ENCODE measurements around the gene AP1G1. TPM values are rescaled to one million over a fixed set of nuclear protein-coding genes. Genes with fewer than 3 reads are reported as not detected.

The AP1G1 gene
- total and polyA plus RNA-seq, 2 of the 4 experiments (the other 2 are of a cell fraction), result 48.3 to 86.7 TPM

DNA sequence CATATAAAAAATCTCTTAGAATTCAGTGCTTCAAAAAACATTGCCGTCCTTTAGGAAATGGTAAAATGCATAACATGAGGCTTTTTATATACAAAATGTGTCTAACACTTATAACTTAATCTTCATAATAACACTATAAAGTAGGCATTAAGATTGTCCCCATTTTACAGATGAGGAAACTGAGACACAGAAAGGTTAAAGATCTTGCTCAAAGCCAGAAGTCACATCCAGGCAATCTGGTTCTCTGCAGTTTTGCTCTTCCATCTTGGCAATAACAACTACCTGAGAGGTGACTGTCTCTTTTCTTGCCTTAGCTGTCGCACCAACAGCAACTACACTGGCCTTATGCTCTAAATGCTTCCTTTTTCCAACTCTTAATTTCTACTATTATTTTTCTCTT, 24.5 kb downstream of the AP1G1 start:
- Histone ChIP-seq H4K5ac (ENCODE audit: low read depth, low read length) (no peak overlapping the region), H3K9me3 (ENCODE audit: control insufficient read depth, insufficient read depth, low read length) (no peaks in the 10 kb centered on the region), H3K27me3 (ENCODE audit: control insufficient read depth, insufficient read depth, low read length) (no peaks in the 10 kb centered on the region), H3K4me3 (ENCODE audit: insufficient read depth, low read depth, low read length) (no peak overlapping the region), H2BK15ac (ENCODE audit: low read depth, low read length) (no peak overlapping the region), H4K20me1 (ENCODE audit: insufficient read depth, low read length) (peaks cover 52% of the 10 kb centered on the region), H3K9ac (ENCODE audit: low read depth, low read length) (no peak overlapping the region), H3K79me1 (ENCODE audit: low read depth in 1 of 2, low read length in 2 of 2) (peaks cover 12 to 61% of the 10 kb centered on the region in 2 experiments), H3K56ac (ENCODE audit: extremely low read depth, insufficient read depth, low read length) (no peak overlapping the region), H3K27ac (ENCODE audit: insufficient read depth, low read length) (no peak overlapping the region), H2AK5ac (ENCODE audit: low read depth, low read length) (no peak overlapping the region), H4K91ac (ENCODE audit: insufficient read depth, low read depth, low read length) (no peak overlapping the region), H3K23ac (ENCODE audit: low read depth, low read length) (no peak overlapping the region), H2BK20ac (ENCODE audit: low read depth, low read length) (no peak overlapping the region), H2BK120ac (ENCODE audit: low read depth, low read length) (no peak overlapping the region), H3K18ac (ENCODE audit: low read depth, low read length) (no peak overlapping the region), H3K9me1 (ENCODE audit: insufficient read depth, low read length) (peaks cover 1% of the 10 kb centered on the region; the same call in 1 of the 2 replicates), H3K4me2 (ENCODE audit: low read depth, low read length) (no peak overlapping the region), H3K4me1 (ENCODE audit: control insufficient read depth, insufficient read depth, low read length) (peaks cover 3% of the 10 kb centered on the region; the same call in 1 of the 2 replicates), H4K8ac (ENCODE audit: low read depth in 2 of 2, low read length in 2 of 2) (no peak overlapping the region), H2AK9ac (replicated peaks; ENCODE audit: low read depth, low read length, poor library complexity) (no peak overlapping the region), H3K14ac (replicated peaks; ENCODE audit: low read depth, low read length) (no peak overlapping the region), H2AFZ (replicated peaks; ENCODE audit: low read length, poor library complexity) (no peak overlapping the region), H3K36me3 (ENCODE audit: control insufficient read depth, insufficient read depth, low read length) (peaks cover 19% of the 10 kb centered on the region), H2BK5ac (ENCODE audit: low read depth, low read length, poor library complexity, severe bottlenecking) (no peak overlapping the region), H3K4ac (ENCODE audit: low read depth, low read length) (no peak overlapping the region)
- no TSS peak for BruUV-seq (replicated peaks)
- DNase-seq (no peak), ATAC-seq (ENCODE audit: low read depth) (no peak)
- ChIA-PET POLR2A (ENCODE audit: unreplicated experiment) (no interaction called here), CTCF (no interaction called here)
- in situ Hi-C loops (cut with MboI; ENCODE audit: low sequenced_read_pairs) (no loop called here), intact Hi-C loops (cut with micrococcal nuclease) (no loop called here), dilution Hi-C loops (cut with HindIII; ENCODE audit: low sequenced_read_pairs, unreplicated experiment) (no loop called here)
- no CpG with 5 or more reads among the region's 2 CpGs for WGBS, 2 experiments (ENCODE audit: extremely low coverage in 2 of 2, insufficient read length in 1 of 2)
- TF ChIP-seq POLR2A (IDR thresholded peaks at IDR 0.05; ENCODE audit: low read depth, low read length), result no peak
- no peak for TF ChIP-seq CEBPB (IDR thresholded peaks at IDR 0.05; ENCODE audit: low read depth, low read length)
- TF ChIP-seq, protein P1, sequence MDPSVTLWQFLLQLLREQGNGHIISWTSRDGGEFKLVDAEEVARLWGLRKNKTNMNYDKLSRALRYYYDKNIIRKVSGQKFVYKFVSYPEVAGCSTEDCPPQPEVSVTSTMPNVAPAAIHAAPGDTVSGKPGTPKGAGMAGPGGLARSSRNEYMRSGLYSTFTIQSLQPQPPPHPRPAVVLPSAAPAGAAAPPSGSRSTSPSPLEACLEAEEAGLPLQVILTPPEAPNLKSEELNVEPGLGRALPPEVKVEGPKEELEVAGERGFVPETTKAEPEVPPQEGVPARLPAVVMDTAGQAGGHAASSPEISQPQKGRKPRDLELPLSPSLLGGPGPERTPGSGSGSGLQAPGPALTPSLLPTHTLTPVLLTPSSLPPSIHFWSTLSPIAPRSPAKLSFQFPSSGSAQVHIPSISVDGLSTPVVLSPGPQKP (IDR thresholded peaks at IDR 0.05; ENCODE audit: borderline replicate concordance, low read depth, low read length), result no peak
- TF ChIP-seq MXI1 (IDR thresholded peaks at IDR 0.05; ENCODE audit: borderline replicate concordance, low read depth, low read length), result no peak
- TF ChIP-seq NFE2L2 (IDR thresholded peaks at IDR 0.05; ENCODE audit: low read depth, low read length), result no peak
- no peak for TF ChIP-seq MAZ (IDR thresholded peaks at IDR 0.05; ENCODE audit: borderline replicate concordance, low read depth, low read length)
- no peak for TF ChIP-seq CHD1 (IDR thresholded peaks at IDR 0.05; ENCODE audit: low read depth, low read length)
- no peak for TF ChIP-seq FOS (IDR thresholded peaks at IDR 0.05; ENCODE audit: low read depth, low read length)
- no peak for TF ChIP-seq CTCF (conservative IDR thresholded peaks at IDR 0.05; ENCODE audit: low read depth, low read length)
- no peak for TF ChIP-seq RAD21 (IDR thresholded peaks at IDR 0.05; ENCODE audit: low read length)
- TF ChIP-seq RCOR1 (IDR thresholded peaks at IDR 0.05; ENCODE audit: insufficient replicate concordance, low read length), result no peak
- no peak for TF ChIP-seq USF2 (IDR thresholded peaks at IDR 0.05; ENCODE audit: low read depth, low read length)
- TF ChIP-seq BHLHE40 (IDR thresholded peaks at IDR 0.05; ENCODE audit: low read depth, low read length), result no peak
- no peak for TF ChIP-seq MAFK (IDR thresholded peaks at IDR 0.05; ENCODE audit: low read depth, low read length)
- no peak for TF ChIP-seq SMC3 (IDR thresholded peaks at IDR 0.05; ENCODE audit: low read depth, low read length)
- no peak for TF ChIP-seq RFX5 (IDR thresholded peaks at IDR 0.05; ENCODE audit: low read depth, low read length)

Measured in IMR-90 (cell line).